Peyer's patch (tissue), 4 donors: ENCODE measurements around the gene LCN10.

Experiments
- CTCF ChIP-seq, 6 experiments: fragments of 450-650 bp in 4 of 6; fragments of 200-600 bp in 2 of 6; sonication (generic) in 1 of 6; IDR thresholded peaks; one replicate each; pipeline ENCODE4 v1.5.1; 2017 to 2019; ENCODE audit warnings: antibody characterized with exemption in 6 of 6, mild to moderate bottlenecking in 3 of 6, moderate library complexity in 1 of 6
- POLR2A ChIP-seq, 2 donors: fragments of 450-650 bp; IDR thresholded peaks; one replicate each; pipeline ENCODE4 v1.5.1; 2017; ENCODE audit warnings: antibody characterized with exemption in 2 of 2, mild to moderate bottlenecking in 2 of 2, moderate library complexity in 2 of 2

GRCh38 chr9:136722969-136723356 lies 19.8 kb downstream of the LCN10 start:
- TF ChIP-seq CTCF (IDR thresholded peaks at IDR 0.05), result no peak
- TF ChIP-seq POLR2A (IDR thresholded peaks at IDR 0.05), result no peak
